ENCODE data around the gene ATP6V0E2. TPM values are rescaled to one million over a fixed set of nuclear protein-coding genes. Genes with fewer than 3 reads are reported as not detected.

ATP6V0E2 gene
- total and polyA plus RNA-seq, 12 donors = 17.5 to 101 (median 32.0) TPM

DNA sequence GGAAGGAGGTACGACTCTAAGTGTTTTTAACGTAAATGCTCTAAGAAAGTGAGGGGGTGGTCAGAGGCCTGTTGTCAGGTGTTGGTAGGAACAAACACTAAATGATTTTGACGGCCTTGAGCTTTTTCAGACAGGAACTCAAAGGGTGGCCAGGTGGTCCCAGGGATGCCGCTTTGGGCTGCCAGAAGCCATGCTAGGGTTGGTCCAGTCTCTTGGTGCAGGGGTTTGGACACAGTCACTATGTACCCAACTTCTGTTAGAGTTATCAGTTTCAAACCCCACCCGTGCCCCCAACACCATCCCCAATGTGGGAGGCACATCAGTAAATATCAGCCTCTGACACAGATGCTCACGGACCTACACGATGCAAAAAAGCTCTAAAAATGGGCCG is 9.3 kb downstream of the ATP6V0E2 start:
- DNase-seq = no peak
- no peaks in the 10 kb centered on the region for H3K9me3 ChIP-seq (replicated peaks in 1 of 3)
- intact Hi-C loops (cut with DNase I) = no loop called here
- no peak overlapping the region for H3K4me3 ChIP-seq
- TF ChIP-seq POLR2A (IDR thresholded peaks at IDR 0.05) = no peak
- TF ChIP-seq, protein P1, sequence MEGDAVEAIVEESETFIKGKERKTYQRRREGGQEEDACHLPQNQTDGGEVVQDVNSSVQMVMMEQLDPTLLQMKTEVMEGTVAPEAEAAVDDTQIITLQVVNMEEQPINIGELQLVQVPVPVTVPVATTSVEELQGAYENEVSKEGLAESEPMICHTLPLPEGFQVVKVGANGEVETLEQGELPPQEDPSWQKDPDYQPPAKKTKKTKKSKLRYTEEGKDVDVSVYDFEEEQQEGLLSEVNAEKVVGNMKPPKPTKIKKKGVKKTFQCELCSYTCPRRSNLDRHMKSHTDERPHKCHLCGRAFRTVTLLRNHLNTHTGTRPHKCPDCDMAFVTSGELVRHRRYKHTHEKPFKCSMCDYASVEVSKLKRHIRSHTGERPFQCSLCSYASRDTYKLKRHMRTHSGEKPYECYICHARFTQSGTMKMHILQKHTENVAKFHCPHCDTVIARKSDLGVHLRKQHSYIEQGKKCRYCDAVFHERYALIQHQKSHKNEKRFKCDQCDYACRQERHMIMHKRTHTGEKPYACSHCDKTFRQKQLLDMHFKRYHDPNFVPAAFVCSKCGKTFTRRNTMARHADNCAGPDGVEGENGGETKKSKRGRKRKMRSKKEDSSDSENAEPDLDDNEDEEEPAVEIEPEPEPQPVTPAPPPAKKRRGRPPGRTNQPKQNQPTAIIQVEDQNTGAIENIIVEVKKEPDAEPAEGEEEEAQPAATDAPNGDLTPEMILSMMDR (IDR thresholded peaks at IDR 0.05) = no peak
- peaks cover 0 to 27% of the 10 kb centered on the region in 2 donors for H3K4me1 ChIP-seq (replicated peaks in 1 of 2)
- H3K36me3 ChIP-seq (replicated peaks in 1 of 2) = no peaks in the 10 kb centered on the region
- 54 to 58% (median 56%) methylated on average over 8 of the region's 8 CpGs for WGBS, 4 donors
- H3K27ac ChIP-seq = peak overlapping the region in 1 of 5 donors; percentile 7
- H3K27me3 ChIP-seq = no peaks in the 10 kb centered on the region

DNA sequence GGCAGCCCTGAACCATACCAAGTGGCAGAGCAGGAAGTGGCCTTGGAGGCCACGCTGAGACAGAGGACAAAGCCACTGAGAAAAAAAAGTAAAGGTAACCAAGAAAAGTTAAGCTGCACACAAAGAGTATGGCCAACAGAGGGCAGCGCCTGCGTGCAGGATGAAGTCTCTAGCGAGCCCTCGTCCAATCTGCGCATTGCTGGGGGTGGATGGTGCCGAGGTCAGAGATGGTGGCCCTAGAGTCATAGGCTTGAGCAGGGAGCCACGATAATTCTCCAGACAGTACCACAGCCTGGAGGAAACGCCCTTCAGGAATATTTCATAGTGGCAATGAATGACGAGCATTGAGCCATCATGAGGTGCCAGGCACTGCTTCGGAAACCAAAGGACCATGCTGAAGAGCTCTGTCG is 9.7 kb downstream of the ATP6V0E2 start:
- no peak for TF ChIP-seq POLR2A (IDR thresholded peaks at IDR 0.05)
- TF ChIP-seq, protein P1 (IDR thresholded peaks at IDR 0.05) = peak; percentile 52 to 78 (median 73)
- peaks cover 0 to 27% of the 10 kb centered on the region in 2 donors for H3K4me1 ChIP-seq (replicated peaks in 1 of 2)
- H3K27me3 ChIP-seq = no peaks in the 10 kb centered on the region
- peak overlapping the region in 2 of 5 donors; percentile 27 to 41 for H3K27ac ChIP-seq
- H3K36me3 ChIP-seq (replicated peaks in 1 of 2) = no peaks in the 10 kb centered on the region
- WGBS, 4 donors = 22 to 27% (median 26%) methylated on average over 12 of the region's 12 CpGs
- H3K4me3 ChIP-seq = no peak overlapping the region
- no peaks in the 10 kb centered on the region for H3K9me3 ChIP-seq (replicated peaks in 1 of 3)
- intact Hi-C loops (cut with DNase I) = no loop called here
- DNase-seq = peak; percentile 52 to 87 (median 77)

DNA sequence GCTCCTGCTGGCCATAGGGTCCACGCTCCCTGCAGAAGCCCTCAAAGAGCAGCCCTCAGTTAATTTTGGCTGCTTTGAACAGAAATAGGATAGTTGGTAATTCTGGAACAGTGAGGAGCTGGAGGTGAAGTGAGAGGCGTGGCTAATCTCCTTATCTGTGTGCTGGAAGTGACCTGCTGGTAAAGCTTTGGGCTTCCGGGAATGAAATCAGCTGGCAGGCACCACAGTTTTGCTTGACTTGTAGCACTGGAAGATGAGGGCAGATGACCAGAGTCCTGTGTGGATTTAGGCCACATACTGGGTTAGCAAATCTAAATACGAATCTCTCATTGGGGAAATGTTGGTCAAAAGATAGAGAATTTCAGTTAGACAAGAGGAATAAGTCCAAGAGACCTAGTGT is 10.2 kb downstream of the ATP6V0E2 start:
- no peak for TF ChIP-seq POLR2A (IDR thresholded peaks at IDR 0.05)
- WGBS, 4 donors = 66 to 75% (median 69%) methylated on average over 3 to 4 of the region's 4 CpGs
- Histone ChIP-seq H3K36me3 (replicated peaks in 1 of 2) (no peaks in the 10 kb centered on the region), H3K9me3 (replicated peaks in 1 of 3) (no peaks in the 10 kb centered on the region), H3K4me1 (replicated peaks in 1 of 2) (peaks cover 0 to 27% of the 10 kb centered on the region in 2 donors), H3K27me3 (no peaks in the 10 kb centered on the region), H3K4me3 (no peak overlapping the region), H3K27ac (peak overlapping the region in 2 of 5 donors; percentile 27 to 41)
- intact Hi-C loops (cut with DNase I) = no loop called here
- peak in 6 of 7 donors; percentile 20 to 72 (median 56) for DNase-seq

DNA sequence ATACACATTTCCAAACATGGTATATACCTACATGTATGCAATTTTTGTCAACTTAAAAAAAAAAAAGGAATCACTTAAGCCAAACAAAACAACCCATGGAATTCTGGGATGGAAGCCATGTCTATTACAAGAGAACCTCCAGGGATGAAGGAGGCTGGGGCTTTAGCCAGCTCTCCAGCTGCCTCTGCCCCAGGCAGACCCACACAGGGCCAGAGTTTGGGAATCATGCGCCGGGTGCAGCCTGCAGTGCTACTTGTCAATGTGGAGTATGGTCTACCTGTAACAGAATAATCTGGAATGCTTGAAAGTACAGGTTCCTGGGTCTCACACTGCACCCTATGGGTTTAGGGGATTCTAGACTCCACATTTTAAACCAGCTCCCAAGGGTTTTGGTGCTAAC is 10.8 kb downstream of the ATP6V0E2 start:
- peak in 1 of 7 donors; percentile 13 for DNase-seq
- H3K4me3 ChIP-seq = no peak overlapping the region
- no peaks in the 10 kb centered on the region for H3K36me3 ChIP-seq (replicated peaks in 1 of 2)
- peak overlapping the region in 1 of 5 donors; percentile 41 for H3K27ac ChIP-seq
- intact Hi-C loops (cut with DNase I) = no loop called here
- peaks cover 0 to 27% of the 10 kb centered on the region in 2 donors for H3K4me1 ChIP-seq (replicated peaks in 1 of 2)
- H3K9me3 ChIP-seq (replicated peaks in 1 of 3) = no peaks in the 10 kb centered on the region
- H3K27me3 ChIP-seq = no peaks in the 10 kb centered on the region
- 75 to 100% (median 92%) methylated on average over 2 of the region's 2 CpGs for WGBS, 4 donors
- no peak for TF ChIP-seq POLR2A (IDR thresholded peaks at IDR 0.05)
- TF ChIP-seq, protein P1 (IDR thresholded peaks at IDR 0.05) = no peak
